ENCODE results near the gene MEMO1.

MEMO1 gene

GRCh38 chr2:31888550-31888949 is 122.3 kb downstream of the MEMO1 start:
- H3K79me1 ChIP-seq (ENCODE audit: low read depth, low read length), result no peaks in the 10 kb centered on the region
- H3K14ac ChIP-seq (ENCODE audit: low read length), result no peak overlapping the region
- H2BK120ac ChIP-seq (ENCODE audit: low read depth, low read length), result no peak overlapping the region
- no peak overlapping the region for H3K4me2 ChIP-seq (ENCODE audit: insufficient read depth, low read length, poor library complexity, severe bottlenecking)
- no peak overlapping the region for H3K27ac ChIP-seq (replicated peaks; ENCODE audit: low read length)
- H3K9me3 ChIP-seq (replicated peaks in 1 of 2; ENCODE audit: control insufficient read depth in 2 of 2, insufficient read depth in 1 of 2, low read depth in 1 of 2, low read length in 2 of 2), result no peaks in the 10 kb centered on the region
- DNase-seq (ENCODE audit: low spot score), result no peak
- peaks cover 0 to 20% of the 10 kb centered on the region in 2 donors for H3K36me3 ChIP-seq (replicated peaks in 1 of 2; ENCODE audit: control insufficient read depth in 2 of 2, insufficient read depth in 2 of 2, low read length in 2 of 2)
- H3K4me1 ChIP-seq (ENCODE audit: control insufficient read depth in 2 of 2, insufficient read depth in 1 of 2, low read depth in 1 of 2, low read length in 2 of 2), result no peaks in the 10 kb centered on the region
- H3K4ac ChIP-seq (ENCODE audit: low read length), result no peak overlapping the region
- H3K27me3 ChIP-seq (ENCODE audit: control insufficient read depth in 3 of 3, insufficient read depth in 3 of 3, low read depth in 1 of 3, low read length in 3 of 3), result no peaks in the 10 kb centered on the region
- WGBS, 2 donors (ENCODE audit: extremely low coverage in 2 of 2, insufficient read length in 2 of 2, insufficient replicate concordance in 1 of 2), result no CpG with 5 or more reads among the region's 1 CpG
- H3K4me3 ChIP-seq (ENCODE audit: low read length in 2 of 2), result no peak overlapping the region
- no peak overlapping the region for H2AFZ ChIP-seq (ENCODE audit: low read length)
- H3K23ac ChIP-seq (ENCODE audit: low read depth, low read length, poor library complexity), result no peak overlapping the region
- H4K91ac ChIP-seq (ENCODE audit: low read depth, low read length, poor library complexity), result no peak overlapping the region
- H2BK12ac ChIP-seq (ENCODE audit: low read length), result no peak overlapping the region
- no peak overlapping the region for H2AK5ac ChIP-seq (ENCODE audit: low read depth, low read length)
- H2BK5ac ChIP-seq (ENCODE audit: low read length), result no peak overlapping the region
- H3K18ac ChIP-seq (ENCODE audit: low read length), result no peak overlapping the region
- H2BK15ac ChIP-seq (ENCODE audit: low read length), result no peak overlapping the region
- H3K9ac ChIP-seq (ENCODE audit: low read depth, low read length, poor library complexity), result no peak overlapping the region
- H4K8ac ChIP-seq (ENCODE audit: low read depth, low read length), result no peak overlapping the region

DNA sequence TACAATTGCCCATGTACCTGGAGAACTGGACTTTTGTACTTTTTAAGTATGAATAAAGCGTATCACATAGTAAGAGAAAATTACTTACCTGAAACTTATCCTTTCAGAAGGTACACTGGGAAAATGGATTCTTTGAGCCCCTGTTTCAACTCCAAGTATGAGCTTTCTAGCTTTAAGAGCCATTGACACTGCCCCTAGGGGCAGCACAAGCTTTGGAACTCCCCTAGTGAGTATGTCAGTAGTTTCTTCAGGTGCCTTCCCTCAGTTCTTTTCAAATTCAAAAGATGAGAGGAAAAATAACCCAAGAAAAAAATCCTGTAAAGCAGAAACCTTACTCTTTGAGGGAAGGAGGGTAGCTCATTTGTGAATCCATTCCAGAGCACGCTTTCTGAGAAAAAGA is 124.1 kb downstream of the MEMO1 start:
- no peak overlapping the region for H2BK120ac ChIP-seq (ENCODE audit: low read depth, low read length)
- no peak overlapping the region for H3K27ac ChIP-seq (replicated peaks; ENCODE audit: low read length)
- no peak overlapping the region for H3K18ac ChIP-seq (ENCODE audit: low read length)
- no peaks in the 10 kb centered on the region for H3K79me1 ChIP-seq (ENCODE audit: low read depth, low read length)
- no peaks in the 10 kb centered on the region for H3K9me3 ChIP-seq (replicated peaks in 1 of 2; ENCODE audit: control insufficient read depth in 2 of 2, insufficient read depth in 1 of 2, low read depth in 1 of 2, low read length in 2 of 2)
- no peak overlapping the region for H2BK12ac ChIP-seq (ENCODE audit: low read length)
- H3K14ac ChIP-seq (ENCODE audit: low read length), result no peak overlapping the region
- no peak overlapping the region for H2AFZ ChIP-seq (ENCODE audit: low read length)
- peak; percentile 3 for DNase-seq (ENCODE audit: low spot score)
- H2AK5ac ChIP-seq (ENCODE audit: low read depth, low read length), result no peak overlapping the region
- H2BK15ac ChIP-seq (ENCODE audit: low read length), result no peak overlapping the region
- no peak overlapping the region for H3K9ac ChIP-seq (ENCODE audit: low read depth, low read length, poor library complexity)
- H3K36me3 ChIP-seq (replicated peaks in 1 of 2; ENCODE audit: control insufficient read depth in 2 of 2, insufficient read depth in 2 of 2, low read length in 2 of 2), result peaks cover 0 to 25% of the 10 kb centered on the region in 2 donors
- no peak overlapping the region for H2BK5ac ChIP-seq (ENCODE audit: low read length)
- H3K27me3 ChIP-seq (ENCODE audit: control insufficient read depth in 3 of 3, insufficient read depth in 3 of 3, low read depth in 1 of 3, low read length in 3 of 3), result no peaks in the 10 kb centered on the region
- H4K8ac ChIP-seq (ENCODE audit: low read depth, low read length), result no peak overlapping the region
- H4K91ac ChIP-seq (ENCODE audit: low read depth, low read length, poor library complexity), result no peak overlapping the region
- H3K4me3 ChIP-seq (ENCODE audit: low read length in 2 of 2), result no peak overlapping the region
- H3K4ac ChIP-seq (ENCODE audit: low read length), result no peak overlapping the region
- no CpG with 5 or more reads among the region's 2 CpGs for WGBS, 2 donors (ENCODE audit: extremely low coverage in 2 of 2, insufficient read length in 2 of 2, insufficient replicate concordance in 1 of 2)
- no peaks in the 10 kb centered on the region for H3K4me1 ChIP-seq (ENCODE audit: control insufficient read depth in 2 of 2, insufficient read depth in 1 of 2, low read depth in 1 of 2, low read length in 2 of 2)
- H3K23ac ChIP-seq (ENCODE audit: low read depth, low read length, poor library complexity), result no peak overlapping the region
- no peak overlapping the region for H3K4me2 ChIP-seq (ENCODE audit: insufficient read depth, low read length, poor library complexity, severe bottlenecking)

DNA sequence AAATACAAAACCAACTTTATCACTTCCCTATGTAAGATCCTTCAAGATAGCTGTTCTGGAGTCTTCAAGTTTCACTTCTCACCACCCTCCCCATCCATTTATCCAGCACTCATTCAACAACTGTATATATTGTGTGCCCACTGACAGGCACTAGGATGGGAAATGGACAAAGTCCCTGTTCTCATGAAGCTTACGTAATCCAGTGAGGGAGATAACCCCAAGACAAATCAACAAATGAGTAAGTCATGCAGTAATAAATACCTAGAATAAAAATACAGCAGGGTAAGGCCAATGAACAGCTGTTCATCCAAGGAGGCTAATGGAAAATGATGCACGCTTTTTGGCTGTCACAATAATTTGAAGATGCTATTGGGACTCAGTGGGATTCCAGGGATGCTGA is 133.8 kb downstream of the MEMO1 start:
- no peak overlapping the region for H2BK12ac ChIP-seq (ENCODE audit: low read length)
- WGBS, 2 donors (ENCODE audit: extremely low coverage in 2 of 2, insufficient read length in 2 of 2, insufficient replicate concordance in 1 of 2), result no CpG with 5 or more reads among the region's 2 CpGs

DNA sequence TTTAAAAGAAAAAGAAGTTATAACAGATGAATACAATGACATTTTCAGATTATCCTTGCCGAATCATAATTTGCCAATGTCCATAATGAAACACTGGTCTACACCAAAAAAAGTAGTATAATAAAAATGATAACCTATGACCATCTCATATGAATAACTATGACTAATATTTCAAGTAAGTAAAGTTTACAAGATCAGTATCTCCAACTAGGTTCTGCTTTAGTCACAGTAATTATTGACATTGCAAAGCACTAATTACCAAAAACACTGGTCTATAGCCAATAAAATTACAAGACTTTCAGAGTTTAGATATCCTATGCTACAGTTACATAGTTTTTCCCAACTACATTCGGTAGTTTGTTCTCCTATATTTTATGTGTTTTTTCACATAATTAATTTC is 136.7 kb downstream of the MEMO1 start:
- H3K27me3 ChIP-seq (ENCODE audit: control insufficient read depth in 3 of 3, insufficient read depth in 3 of 3, low read depth in 1 of 3, low read length in 3 of 3), result no peaks in the 10 kb centered on the region
- no peak overlapping the region for H2AFZ ChIP-seq (ENCODE audit: low read length)
- no peak overlapping the region for H4K91ac ChIP-seq (ENCODE audit: low read depth, low read length, poor library complexity)
- H2BK120ac ChIP-seq (ENCODE audit: low read depth, low read length), result no peak overlapping the region
- H3K4ac ChIP-seq (ENCODE audit: low read length), result no peak overlapping the region
- no peak overlapping the region for H2BK5ac ChIP-seq (ENCODE audit: low read length)
- no peak overlapping the region for H2BK15ac ChIP-seq (ENCODE audit: low read length)
- H2AK5ac ChIP-seq (ENCODE audit: low read depth, low read length), result no peak overlapping the region
- peaks cover 2 to 4% of the 10 kb centered on the region in 2 donors for H3K36me3 ChIP-seq (replicated peaks in 1 of 2; ENCODE audit: control insufficient read depth in 2 of 2, insufficient read depth in 2 of 2, low read length in 2 of 2)
- no peak overlapping the region for H3K4me2 ChIP-seq (ENCODE audit: insufficient read depth, low read length, poor library complexity, severe bottlenecking)
- H3K4me3 ChIP-seq (ENCODE audit: low read length in 2 of 2), result no peak overlapping the region
- no peak overlapping the region for H3K14ac ChIP-seq (ENCODE audit: low read length)
- H3K4me1 ChIP-seq (ENCODE audit: control insufficient read depth in 2 of 2, insufficient read depth in 1 of 2, low read depth in 1 of 2, low read length in 2 of 2), result no peaks in the 10 kb centered on the region
- no peaks in the 10 kb centered on the region for H3K79me1 ChIP-seq (ENCODE audit: low read depth, low read length)
- no peak overlapping the region for H3K23ac ChIP-seq (ENCODE audit: low read depth, low read length, poor library complexity)
- WGBS, 2 donors (ENCODE audit: extremely low coverage in 2 of 2, insufficient read length in 2 of 2, insufficient replicate concordance in 1 of 2), result no CpG with 5 or more reads among the region's 2 CpGs
- no peak overlapping the region for H3K27ac ChIP-seq (replicated peaks; ENCODE audit: low read length)
- no peaks in the 10 kb centered on the region for H3K9me3 ChIP-seq (replicated peaks in 1 of 2; ENCODE audit: control insufficient read depth in 2 of 2, insufficient read depth in 1 of 2, low read depth in 1 of 2, low read length in 2 of 2)
- H3K18ac ChIP-seq (ENCODE audit: low read length), result no peak overlapping the region
- no peak overlapping the region for H4K8ac ChIP-seq (ENCODE audit: low read depth, low read length)
- H2BK12ac ChIP-seq (ENCODE audit: low read length), result no peak overlapping the region
- DNase-seq (ENCODE audit: low spot score), result no peak
- H3K9ac ChIP-seq (ENCODE audit: low read depth, low read length, poor library complexity), result no peak overlapping the region

More for the DNA sequence above, 133.8 kb downstream of the MEMO1 start:
- H3K9ac ChIP-seq (ENCODE audit: low read depth, low read length, poor library complexity), result no peak overlapping the region
- no peak overlapping the region for H3K27ac ChIP-seq (replicated peaks; ENCODE audit: low read length)
- H2AFZ ChIP-seq (ENCODE audit: low read length), result no peak overlapping the region
- DNase-seq (ENCODE audit: low spot score), result no peak
- no peaks in the 10 kb centered on the region for H3K27me3 ChIP-seq (ENCODE audit: control insufficient read depth in 3 of 3, insufficient read depth in 3 of 3, low read depth in 1 of 3, low read length in 3 of 3)
- no peak overlapping the region for H2BK15ac ChIP-seq (ENCODE audit: low read length)
- H3K14ac ChIP-seq (ENCODE audit: low read length), result no peak overlapping the region
- H3K36me3 ChIP-seq (replicated peaks in 1 of 2; ENCODE audit: control insufficient read depth in 2 of 2, insufficient read depth in 2 of 2, low read length in 2 of 2), result peaks cover 2 to 14% of the 10 kb centered on the region in 2 donors
- H3K4me2 ChIP-seq (ENCODE audit: insufficient read depth, low read length, poor library complexity, severe bottlenecking), result no peak overlapping the region
- H3K79me1 ChIP-seq (ENCODE audit: low read depth, low read length), result no peaks in the 10 kb centered on the region
- no peaks in the 10 kb centered on the region for H3K9me3 ChIP-seq (replicated peaks in 1 of 2; ENCODE audit: control insufficient read depth in 2 of 2, insufficient read depth in 1 of 2, low read depth in 1 of 2, low read length in 2 of 2)
- no peak overlapping the region for H3K18ac ChIP-seq (ENCODE audit: low read length)
- no peak overlapping the region for H4K8ac ChIP-seq (ENCODE audit: low read depth, low read length)
- no peaks in the 10 kb centered on the region for H3K4me1 ChIP-seq (ENCODE audit: control insufficient read depth in 2 of 2, insufficient read depth in 1 of 2, low read depth in 1 of 2, low read length in 2 of 2)
- H3K4ac ChIP-seq (ENCODE audit: low read length), result no peak overlapping the region
- H2BK120ac ChIP-seq (ENCODE audit: low read depth, low read length), result no peak overlapping the region
- no peak overlapping the region for H3K23ac ChIP-seq (ENCODE audit: low read depth, low read length, poor library complexity)
- H2AK5ac ChIP-seq (ENCODE audit: low read depth, low read length), result no peak overlapping the region
- no peak overlapping the region for H2BK5ac ChIP-seq (ENCODE audit: low read length)
- H3K4me3 ChIP-seq (ENCODE audit: low read length in 2 of 2), result no peak overlapping the region
- H4K91ac ChIP-seq (ENCODE audit: low read depth, low read length, poor library complexity), result no peak overlapping the region
